Left lung (tissue), 10 donors: ENCODE data around the gene MSH3. TPM values are rescaled to one million over a fixed set of nuclear protein-coding genes. Genes with fewer than 3 reads are reported as not detected.
A peak's percentile ranks its signal among the peaks of the same experiment; 100 is the strongest.

ENCODE experiments used
- ATAC-seq: fragments of 200-7000 bp; cut with Tn5 transposase; one replicate; pipeline ENCODE4 v1.9.1; 2020; ENCODE audit warnings: moderate library complexity
- DNase-seq, 4 donors: peaks; one replicate each; pipeline ENCODE4 v3.0.0-alpha.2; 2013 to 2020
- H3K27ac ChIP-seq, 2 donors: fragments of 200-600 bp; sonication (generic) in 1 of 2; one replicate each; pipeline versions ENCODE4 v1.5.0 to v1.8.0; 2020 to 2021
- H3K27me3 ChIP-seq, 2 donors: fragments of 200-600 bp; sonication (generic) in 1 of 2; one replicate each; pipeline versions ENCODE4 v1.5.0 to v1.8.0; 2020 to 2021
- H3K36me3 ChIP-seq, 2 donors: fragments of 200-600 bp; sonication (generic) in 1 of 2; one replicate each; pipeline versions ENCODE4 v1.5.0 to v1.8.0; 2020 to 2021
- H3K4me1 ChIP-seq, 2 donors: fragments of 200-600 bp; one replicate each; pipeline ENCODE4 v1.8.0; 2021
- H3K4me3 ChIP-seq, 2 donors: fragments of 200-600 bp; sonication (generic) in 1 of 2; one replicate each; pipeline versions ENCODE4 v1.5.0 to v1.8.0; 2020 to 2021; ENCODE audit warnings: mild to moderate bottlenecking in 1 of 2
- H3K9me3 ChIP-seq, 2 donors: fragments of 200-600 bp; sonication (generic) in 1 of 2; one replicate each; pipeline versions ENCODE4 v1.5.0 to v1.8.0; 2020 to 2021
- CTCF ChIP-seq, 2 donors: fragments of 200-600 bp; sonication (generic) in 1 of 2; IDR thresholded peaks; one replicate each; pipeline versions ENCODE4 v1.5.0 to v1.8.0; 2021; ENCODE audit warnings: antibody characterized with exemption in 2 of 2
- intact Hi-C, 2 donors: fragments of 100-400 bp; cut with DNase I; formaldehyde crosslinking; loops; one replicate each; pipeline versions ENCODE4 v1.11.2 to v1.14.2; 2022
- polyA plus RNA-seq, 6 donors: library from polyadenylated mRNA; unstranded; fragments of 120-200 nt; gene quantifications; one replicate each; pipeline ENCODE4 v1.2.1, GENCODE V29; 2013; ENCODE audit not compliant: insufficient read length in 6 of 6
- total RNA-seq, 2 donors: library from RNA; stranded (reverse); fragmentation: NEBNext Ultra II Directional; extraction: Animal tissue kit (Norgen Biotek cat#: 25700); gene quantifications; one replicate each; pipeline ENCODE4 v1.2.1, GENCODE V29; 2021
- donor health status: DM: no; HTN: yes; CAD: no.
- donor health status: DM: no; HTN: no; CAD: no.

The MSH3 gene
- total and polyA plus RNA-seq, 8 donors = 12.7 to 20.1 (median 16.2) TPM

GRCh38 chr5:80676706-80677105, 22.3 kb downstream of the MSH3 start:
- intact Hi-C loops = no loop called here
- no peak for ATAC-seq
- Histone ChIP-seq H3K36me3 (peaks cover 0 to 70% of the 10 kb centered on the region in 2 donors), H3K4me1 (no peaks in the 10 kb centered on the region), H3K27me3 (no peaks in the 10 kb centered on the region), H3K4me3 (no peak overlapping the region), H3K27ac (no peak overlapping the region), H3K9me3 (no peaks in the 10 kb centered on the region)
- peak in 1 of 4 donors; percentile 12 for DNase-seq
- TF ChIP-seq CTCF (IDR thresholded peaks at IDR 0.05) = no peak

GRCh38 chr5:80686757-80687156, 32.3 kb downstream of the MSH3 start:
- H3K36me3 ChIP-seq = peaks cover 0 to 25% of the 10 kb centered on the region in 2 donors
- intact Hi-C loops = loop anchor here in 1 of 2 donors (10.0 kb wide), 1 partner anchor 498 kb away; no protein-coding TSS in a partner anchor
- DNase-seq (peak in 1 of 4 donors; percentile 16), ATAC-seq (peak; percentile 34)
- no peak overlapping the region for H3K4me3 ChIP-seq
- H3K4me1 ChIP-seq = no peaks in the 10 kb centered on the region
- no peaks in the 10 kb centered on the region for H3K27me3 ChIP-seq
- peak in 1 of 2 donors; percentile 30 for TF ChIP-seq CTCF (IDR thresholded peaks at IDR 0.05)
- H3K27ac ChIP-seq = no peak overlapping the region
- H3K9me3 ChIP-seq = no peaks in the 10 kb centered on the region

- peak; percentile 61 for ATAC-seq
- intact Hi-C loops = loop anchor here in 1 of 2 donors (10.0 kb wide), 1 partner anchor 496 kb away; no protein-coding TSS in a partner anchor
Observed at GRCh38 chr5:80688648-80689420, 34.4 kb downstream of the MSH3 start.

GRCh38 chr5:80689627-80690026, 35.2 kb downstream of the MSH3 start:
- H3K4me1 ChIP-seq = no peaks in the 10 kb centered on the region
- H3K36me3 ChIP-seq = no peaks in the 10 kb centered on the region
- ATAC-seq = no peak
- H3K27me3 ChIP-seq = no peaks in the 10 kb centered on the region
- H3K9me3 ChIP-seq = no peaks in the 10 kb centered on the region
- DNase-seq = no peak
- TF ChIP-seq CTCF (IDR thresholded peaks at IDR 0.05) = no peak
- intact Hi-C loops = loop anchor here in 1 of 2 donors (10.0 kb wide), 1 partner anchor 495 kb away; no protein-coding TSS in a partner anchor
- H3K4me3 ChIP-seq = no peak overlapping the region
- H3K27ac ChIP-seq = no peak overlapping the region

More at GRCh38 chr5:80688648-80689420, 34.4 kb downstream of the MSH3 start:
- peaks cover 0 to 5% of the 10 kb centered on the region in 2 donors for H3K36me3 ChIP-seq
- H3K27ac ChIP-seq = no peak overlapping the region
- no peaks in the 10 kb centered on the region for H3K9me3 ChIP-seq
- DNase-seq = no peak
- no peak for TF ChIP-seq CTCF (IDR thresholded peaks at IDR 0.05)
- H3K27me3 ChIP-seq = no peaks in the 10 kb centered on the region
- no peak overlapping the region for H3K4me3 ChIP-seq
- no peaks in the 10 kb centered on the region for H3K4me1 ChIP-seq

GRCh38 chr5:80695666-80696065, 41.2 kb downstream of the MSH3 start:
- H3K9me3 ChIP-seq = no peaks in the 10 kb centered on the region
- H3K36me3 ChIP-seq = peaks cover 0 to 4% of the 10 kb centered on the region in 2 donors
- no peaks in the 10 kb centered on the region for H3K27me3 ChIP-seq
- no peak for DNase-seq
- no peak overlapping the region for H3K4me3 ChIP-seq
- H3K27ac ChIP-seq = no peak overlapping the region
- no peak for TF ChIP-seq CTCF (IDR thresholded peaks at IDR 0.05)
- ATAC-seq = no peak
- intact Hi-C loops = no loop called here
- no peaks in the 10 kb centered on the region for H3K4me1 ChIP-seq
